GM12873 (cell line): ENCODE results near the gene OPA3.

ENCODE experiments used
- TF ChIP-seq, protein P1 (sequence below): IDR thresholded peaks from 2 replicates; pipeline ENCODE4 v1.5.1; 2012; ENCODE audit warnings: low read depth, mild to moderate bottlenecking, moderate library complexity, low read length, control low read depth; ENCODE audit not compliant: insufficient read depth; ENCODE audit errors: missing control alignments

The OPA3 gene

DNA sequence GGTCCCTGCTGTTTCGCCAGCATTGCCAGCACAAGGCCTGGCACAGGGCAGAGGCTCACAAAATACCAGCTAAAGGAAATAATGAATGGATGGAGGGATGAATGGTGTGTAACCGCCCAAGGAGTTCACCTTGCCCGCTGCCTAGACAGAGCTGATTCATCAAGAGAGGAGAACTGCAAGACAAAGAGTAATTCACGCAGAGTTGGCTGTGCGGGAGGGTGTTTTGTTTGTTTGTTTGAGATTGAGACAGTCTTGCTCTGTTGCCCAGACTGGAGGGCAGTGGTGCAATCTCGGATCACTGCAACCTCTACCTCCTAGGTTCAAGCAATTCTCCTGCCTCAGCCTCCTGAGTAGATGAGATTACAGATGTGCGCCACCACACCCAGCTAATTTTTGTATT, 3.0 kb downstream of the OPA3 start:
- TF ChIP-seq, protein P1, sequence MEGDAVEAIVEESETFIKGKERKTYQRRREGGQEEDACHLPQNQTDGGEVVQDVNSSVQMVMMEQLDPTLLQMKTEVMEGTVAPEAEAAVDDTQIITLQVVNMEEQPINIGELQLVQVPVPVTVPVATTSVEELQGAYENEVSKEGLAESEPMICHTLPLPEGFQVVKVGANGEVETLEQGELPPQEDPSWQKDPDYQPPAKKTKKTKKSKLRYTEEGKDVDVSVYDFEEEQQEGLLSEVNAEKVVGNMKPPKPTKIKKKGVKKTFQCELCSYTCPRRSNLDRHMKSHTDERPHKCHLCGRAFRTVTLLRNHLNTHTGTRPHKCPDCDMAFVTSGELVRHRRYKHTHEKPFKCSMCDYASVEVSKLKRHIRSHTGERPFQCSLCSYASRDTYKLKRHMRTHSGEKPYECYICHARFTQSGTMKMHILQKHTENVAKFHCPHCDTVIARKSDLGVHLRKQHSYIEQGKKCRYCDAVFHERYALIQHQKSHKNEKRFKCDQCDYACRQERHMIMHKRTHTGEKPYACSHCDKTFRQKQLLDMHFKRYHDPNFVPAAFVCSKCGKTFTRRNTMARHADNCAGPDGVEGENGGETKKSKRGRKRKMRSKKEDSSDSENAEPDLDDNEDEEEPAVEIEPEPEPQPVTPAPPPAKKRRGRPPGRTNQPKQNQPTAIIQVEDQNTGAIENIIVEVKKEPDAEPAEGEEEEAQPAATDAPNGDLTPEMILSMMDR = no peak

DNA sequence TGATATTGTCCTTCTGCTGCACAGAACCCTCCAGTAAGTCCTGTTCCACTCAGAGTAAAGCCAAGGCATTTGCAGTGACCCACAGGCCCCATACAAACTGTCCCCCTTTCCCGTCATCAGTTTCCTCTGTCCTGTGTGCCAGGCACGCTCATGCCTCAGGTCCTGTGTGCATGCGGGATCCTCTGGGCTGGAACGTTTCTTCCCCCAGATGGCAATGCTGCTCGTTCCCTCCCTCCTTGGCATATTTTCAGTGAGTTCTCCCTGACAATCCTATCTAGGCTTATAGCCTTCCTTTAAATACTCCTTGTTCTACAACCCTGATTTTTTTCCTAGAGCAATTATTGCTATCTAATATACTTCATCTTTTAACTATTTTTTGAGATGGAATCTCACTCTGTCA, 5.7 kb downstream of the OPA3 start:
- TF ChIP-seq, protein P1 = no peak

DNA sequence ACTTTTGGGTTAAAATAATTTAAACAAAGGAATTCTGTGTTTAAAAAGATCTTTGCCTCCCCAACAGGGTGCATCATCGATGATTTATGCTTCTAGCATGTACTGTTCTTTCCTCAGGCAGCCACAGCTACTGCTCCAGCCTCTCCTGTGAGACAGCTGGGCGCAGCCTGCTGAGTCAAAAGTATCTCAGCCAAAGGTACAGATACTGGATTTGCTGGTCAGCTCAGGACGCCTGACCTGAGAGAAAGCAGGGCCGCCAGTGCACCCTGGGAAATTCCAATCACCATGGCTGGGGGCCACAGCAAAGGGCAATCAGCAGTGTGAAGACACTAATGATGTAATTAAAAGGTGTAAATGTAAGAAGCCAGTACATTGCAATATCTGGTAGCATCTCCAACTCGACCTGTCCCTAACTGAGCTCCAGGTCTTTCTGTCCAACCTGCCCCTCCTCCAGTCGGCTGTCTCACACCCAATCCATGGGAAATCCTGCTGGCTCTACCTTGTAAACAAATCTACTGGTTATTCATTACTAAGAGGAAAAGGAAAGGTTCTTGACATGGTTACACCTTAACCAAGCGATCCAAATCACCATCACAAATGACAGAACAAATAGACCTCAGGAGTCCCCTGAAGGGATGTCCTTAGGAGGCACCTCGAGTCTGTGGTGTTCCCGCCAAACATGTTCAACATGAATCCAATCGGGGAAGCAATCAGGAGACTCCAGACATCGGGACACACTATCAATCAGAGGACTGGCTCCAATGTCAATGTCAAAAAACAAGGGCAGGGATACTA, 7.3 kb downstream of the OPA3 start:
- TF ChIP-seq, protein P1 = no peak

DNA sequence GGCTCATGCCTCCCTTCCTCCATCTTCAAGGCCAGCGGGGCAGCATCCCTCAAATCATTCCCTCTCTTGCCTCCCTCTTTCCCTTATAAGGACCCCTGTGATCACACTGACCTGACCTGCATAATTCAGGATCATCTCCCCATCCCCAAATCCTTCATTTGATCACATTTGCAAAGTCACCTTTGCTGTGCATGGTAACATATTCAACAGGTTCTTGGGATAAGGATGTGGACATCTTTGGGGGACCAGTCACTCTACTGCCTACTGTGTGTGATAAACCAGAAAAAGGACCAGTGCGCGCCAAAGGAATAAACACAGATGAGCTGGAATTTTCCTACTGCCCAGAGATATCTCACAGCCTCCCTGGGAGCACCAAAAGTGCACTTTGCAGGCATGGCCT, 7.9 kb downstream of the OPA3 start:
- TF ChIP-seq, protein P1 = no peak

DNA sequence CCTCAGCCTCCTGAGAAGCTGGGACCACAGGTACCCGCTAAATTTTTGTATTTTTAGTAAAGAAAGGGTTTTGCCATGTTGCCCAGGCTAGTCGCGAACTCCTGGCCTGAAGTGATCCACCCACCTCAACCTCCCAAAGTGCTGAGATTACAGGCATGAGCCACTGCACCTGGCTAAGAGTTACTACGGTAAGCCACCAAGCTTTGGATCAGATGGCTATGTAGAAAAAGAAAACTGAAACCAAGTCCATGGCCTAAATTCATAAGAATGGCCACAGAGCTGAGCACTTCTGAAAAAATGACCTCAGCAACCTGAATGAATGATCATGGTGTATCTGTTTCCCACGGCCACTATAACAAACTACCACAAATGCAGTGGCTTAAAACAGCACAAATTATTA, 9.4 kb downstream of the OPA3 start:
- TF ChIP-seq, protein P1 = no peak

DNA sequence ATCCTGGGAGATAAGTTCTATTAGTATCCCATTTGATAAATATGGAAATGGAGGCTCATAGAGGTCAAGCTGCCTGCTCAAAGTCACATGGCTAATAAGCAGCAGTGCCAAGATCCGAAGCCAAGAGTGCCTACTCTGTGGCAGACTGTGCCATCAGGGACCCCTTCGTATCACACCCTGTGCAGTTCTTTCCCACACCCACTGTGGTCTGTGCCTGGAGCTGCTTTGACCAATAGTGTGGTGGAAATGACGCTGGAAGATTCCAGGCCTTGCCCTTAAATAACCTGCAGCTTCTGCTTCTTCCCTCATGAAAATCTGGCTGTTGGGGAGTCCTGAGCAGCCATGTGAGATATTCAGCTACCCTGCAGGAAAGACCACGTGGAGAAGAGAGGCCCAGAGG, 10.1 kb downstream of the OPA3 start:
- TF ChIP-seq, protein P1 = no peak

DNA sequence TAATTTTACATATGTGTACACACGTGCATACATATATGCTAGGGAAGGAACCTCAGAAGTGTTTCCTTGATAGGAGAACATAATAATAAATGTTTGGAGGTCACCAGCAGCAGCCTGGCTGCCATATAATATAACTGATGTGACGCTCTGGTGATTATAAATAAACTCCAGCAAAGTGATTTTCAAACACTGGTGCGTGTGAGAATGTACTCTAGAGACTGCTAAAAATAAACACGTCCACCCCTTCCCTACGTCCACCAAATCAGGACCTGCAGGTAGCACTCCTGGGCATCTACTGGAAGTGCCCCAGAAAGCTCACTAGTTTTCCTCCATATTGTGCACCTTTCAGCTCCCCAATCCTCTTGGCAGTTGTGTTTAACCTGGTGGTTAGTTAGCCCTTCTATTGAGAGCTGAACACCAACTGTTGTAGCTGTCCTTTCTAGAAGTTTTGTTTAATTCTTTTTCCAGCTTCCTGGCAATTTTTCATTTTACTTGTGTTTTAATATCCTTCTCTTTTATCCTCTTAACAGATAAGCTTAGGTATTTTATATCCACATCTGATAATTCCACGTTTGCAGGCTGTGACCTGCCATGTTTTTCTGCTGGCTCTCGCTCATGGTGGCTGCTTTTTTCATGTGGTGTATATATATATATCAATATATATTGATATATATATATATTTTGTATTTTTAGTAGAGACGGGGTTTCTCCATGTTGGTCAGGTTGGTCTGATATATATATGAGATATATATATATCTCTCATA, 13.0 kb downstream of the OPA3 start:
- TF ChIP-seq, protein P1 = no peak
